GM12878 (cell line): ENCODE measurements around the gene NNMT. TPM values are rescaled to one million over a fixed set of nuclear protein-coding genes. Genes with fewer than 3 reads are reported as not detected.

Experiments
- ATAC-seq: fragments of 200-7000 bp; cut with Tn5 transposase; 3 replicates; pipeline ENCODE4 v1.9.1; 2020; ENCODE audit warnings: mild to moderate bottlenecking, moderate library complexity
- BruUV-seq: library from RNA; stranded (reverse); fragments of 400-500 nt; replicated peaks from 2 replicates; lab custom pipeline; 2021; lab: Mats Ljungman, UMichigan
- CTCF ChIA-PET: fragments of 300-600 bp; sonication (Branson Sonifier 250); formaldehyde crosslinking; extraction: SDS; loops from one replicate; lab custom pipeline; 2021; ENCODE audit warnings: inconsistent platforms; lab: Yijun Ruan, JAX
- POLR2A ChIA-PET: fragments of 350-600 bp; formaldehyde crosslinking; extraction: SDS; loops from one replicate; lab custom pipeline; 2021; ENCODE audit warnings: inconsistent platforms; lab: Charles Lee
- RAD21 ChIA-PET: fragments of 300-600 bp; sonication (Branson Sonifier 250); formaldehyde crosslinking; loops from one replicate; lab custom pipeline; 2023; ENCODE audit warnings: antibody characterized with exemption; ENCODE audit not compliant: unreplicated experiment; lab: Charles Lee
- SMC1A ChIA-PET: fragments of 300-600 bp; sonication (Branson Sonifier 250); formaldehyde crosslinking; loops from one replicate; lab custom pipeline; 2023; ENCODE audit not compliant: unreplicated experiment, uncharacterized antibody; lab: Charles Lee
- DNase-seq: peaks from one replicate; pipeline ENCODE4 v3.0.0-alpha.2; 2011; ENCODE audit warnings: low read depth, low spot score
- FAIRE-seq: peaks from 3 replicates; lab custom pipeline; 2011; peaks lifted over from hg19 to GRCh38; lab: Jason Lieb, UNC
- H2AFZ ChIP-seq: 2 replicates; pipeline ENCODE4 v1.6.0; 2011; ENCODE audit warnings: low read depth, low read length, control low read depth; ENCODE audit not compliant: control insufficient read depth
- H3K27ac ChIP-seq: 2 replicates; pipeline ENCODE4 v1.5.1; 2011; ENCODE audit warnings: control low read depth; ENCODE audit not compliant: control insufficient read depth, insufficient read depth
- H3K27me3 ChIP-seq, 2 experiments: replicated peaks in 1 of 2; 2 replicates each; pipeline versions ENCODE4 v1.6.0 to v1.6.1; 2011; ENCODE audit warnings: low read length in 1 of 2; ENCODE audit not compliant: control insufficient read depth in 2 of 2, insufficient read depth in 2 of 2
- H3K36me3 ChIP-seq, 2 experiments: 2 replicates each; pipeline ENCODE4 v1.5.1; 2011; ENCODE audit warnings: low read length in 1 of 2; ENCODE audit not compliant: control insufficient read depth in 2 of 2, insufficient read depth in 2 of 2
- H3K4me1 ChIP-seq: 2 replicates; pipeline ENCODE4 v1.6.1; 2011; ENCODE audit warnings: mild to moderate bottlenecking, low read length, moderate library complexity, mixed read lengths; ENCODE audit not compliant: control insufficient read depth, insufficient read depth
- H3K4me2 ChIP-seq: 2 replicates; pipeline ENCODE4 v1.6.0; 2011; ENCODE audit warnings: control low read depth; ENCODE audit not compliant: control insufficient read depth, insufficient read depth
- H3K4me3 ChIP-seq: fragments of 200-600 bp; sonication (generic); 2 replicates; pipeline ENCODE4 v1.5.1; 2016
- H3K79me2 ChIP-seq: 2 replicates; pipeline ENCODE4 v1.6.0; 2011; ENCODE audit warnings: low read length; ENCODE audit not compliant: control insufficient read depth, insufficient read depth
- H3K9ac ChIP-seq: 2 replicates; pipeline ENCODE4 v1.8.0; 2011; ENCODE audit warnings: low read length, control low read depth, mixed read lengths; ENCODE audit not compliant: control insufficient read depth, insufficient read depth
- H3K9me3 ChIP-seq: replicated peaks from 3 replicates; pipeline ENCODE4 v1.5.1; 2011; ENCODE audit warnings: mild to moderate bottlenecking, low read length; ENCODE audit not compliant: control insufficient read depth, insufficient read depth
- H4K20me1 ChIP-seq: 2 replicates; pipeline ENCODE4 v1.6.0; 2011; ENCODE audit not compliant: control insufficient read depth, insufficient read depth
- CTCF ChIP-seq, 3 experiments: IDR thresholded peaks in 2 of 3; conservative IDR thresholded peaks in 1 of 3; 2 replicates each; pipeline ENCODE4 v1.5.1; 2011; ENCODE audit warnings: low read depth in 3 of 3, low read length in 3 of 3, mild to moderate bottlenecking in 3 of 3, control low read depth in 2 of 3, moderate library complexity in 2 of 3, inconsistent platforms in 1 of 3, mixed read lengths in 1 of 3; ENCODE audit not compliant: control insufficient read depth in 2 of 3, insufficient read depth in 1 of 3; ENCODE audit errors: extremely low read depth in 1 of 3
- EZH2 ChIP-seq: IDR thresholded peaks from 2 replicates; pipeline ENCODE4 v1.6.1; 2012; ENCODE audit warnings: low read depth, mild to moderate bottlenecking, control low read depth, inconsistent platforms, low read length, borderline replicate concordance; ENCODE audit not compliant: control insufficient read depth
- HDGF ChIP-seq: fragments of 450-650 bp; IDR thresholded peaks from 2 replicates; pipeline ENCODE4 v1.6.1; 2016; ENCODE audit warnings: antibody characterized with exemption
- NFIC ChIP-seq: IDR thresholded peaks from 2 replicates; pipeline ENCODE4 v1.6.1; 2012; ENCODE audit warnings: low read depth, mild to moderate bottlenecking, inconsistent platforms, low read length, moderate library complexity
- PBX3 ChIP-seq: IDR thresholded peaks from 2 replicates; pipeline ENCODE4 v1.6.1; 2011; ENCODE audit warnings: mild to moderate bottlenecking, low read depth, low read length, moderate library complexity; ENCODE audit not compliant: insufficient replicate concordance
- POLR2A ChIP-seq: IDR thresholded peaks from 2 replicates; pipeline ENCODE4 v1.6.1; 2011; ENCODE audit warnings: low read depth, mild to moderate bottlenecking, low read length
- RB1 ChIP-seq: fragments of 450-650 bp; formaldehyde crosslinking; IDR thresholded peaks from 2 replicates; pipeline ENCODE4 v1.6.1; 2017; ENCODE audit warnings: mild to moderate bottlenecking, borderline replicate concordance
- SMAD5 ChIP-seq: IDR thresholded peaks from 2 replicates; pipeline ENCODE4 v1.6.1; 2016; ENCODE audit warnings: antibody characterized with exemption, low read depth
- SUPT20H ChIP-seq: IDR thresholded peaks from 2 replicates; pipeline ENCODE4 v1.6.1; 2011; ENCODE audit warnings: low read depth, mild to moderate bottlenecking, low read length, moderate library complexity, borderline replicate concordance; ENCODE audit not compliant: control insufficient read depth
- TBL1XR1 ChIP-seq: IDR thresholded peaks from 2 replicates; pipeline ENCODE4 v1.6.1; 2012; ENCODE audit warnings: low read depth, low read length, improper control_type of control experiment
- TCF7 ChIP-seq: IDR thresholded peaks from 2 replicates; pipeline ENCODE4 v1.6.1; 2014; ENCODE audit warnings: antibody characterized with exemption, borderline replicate concordance
- ZNF24 ChIP-seq: fragments of 450-650 bp; IDR thresholded peaks from 2 replicates; pipeline ENCODE4 v1.6.1; 2017; ENCODE audit warnings: antibody characterized with exemption, mild to moderate bottlenecking
- ZNF274 ChIP-seq: IDR thresholded peaks from one replicate; pipeline ENCODE4 v1.8.0; 2011; ENCODE audit not compliant: insufficient read length, insufficient read depth
- WGBS: methylation state at CpG from one replicate; pipeline ENCODE4 v1.1.6; 2016; ENCODE audit warnings: low lambda C conversion rate; ENCODE audit not compliant: insufficient replicate concordance, insufficient coverage; ENCODE audit errors: missing lambda C conversion rate; 5-methylcytosine and 5-hydroxymethylcytosine counted together
- in situ Hi-C: fragments of 300-500 bp; cut with MboI; formaldehyde crosslinking; loops from 9 replicates; pipeline ENCODE4 v1.14.3; 2018; ENCODE audit warnings: mixed read lengths
- intact Hi-C: fragments of 100-400 bp; cut with micrococcal nuclease; formaldehyde crosslinking; loops from one replicate; pipeline ENCODE4 v1.14.2; 2022; ENCODE audit not compliant: unreplicated experiment
- polyA plus RNA-seq, 11 experiments: library from polyadenylated mRNA; depleted of rRNA in 4 of 11; unstranded in 6 of 11; stranded (reverse) in 5 of 11; fragments of >200 nt; fragmentation: Nextera tagmentation in 4 of 11; fragmentation: Illumina TruSeq in 1 of 11; extraction: Ambion mirVana in 4 of 11; extraction: Trizol in 1 of 11; gene quantifications; 1 replicate in 1 of 11; 2 replicates in 10 of 11; pipeline versions ENCODE4 v1.2.1 to v1.2.3, GENCODE V29; 2011 to 2016; ENCODE audit warnings: inconsistent platforms in 2 of 11, missing spikeins in 2 of 11, low read depth in 1 of 11
- total RNA-seq, 4 experiments: library from RNA; depleted of rRNA in 3 of 4; stranded (reverse); fragments of >200 nt in 3 of 4; fragmentation: Illumina TruSeq in 1 of 4; extraction: Trizol in 1 of 4; gene quantifications; 2 replicates each; pipeline versions ENCODE4 v1.2.1 to v1.2.3, GENCODE V29; 2013 to 2021
- TF ChIP-seq, protein P1 (sequence below): fragments of 450-650 bp; IDR thresholded peaks from 2 replicates; pipeline ENCODE4 v1.6.1; 2018; ENCODE audit warnings: borderline replicate concordance, mild to moderate bottlenecking; ENCODE audit not compliant: partially characterized antibody
- TF ChIP-seq, protein P2 (sequence below): fragments of 450-650 bp; IDR thresholded peaks from 2 replicates; pipeline ENCODE4 v1.6.1; 2016; ENCODE audit warnings: mild to moderate bottlenecking, moderate library complexity, borderline replicate concordance

The NNMT gene
- total and polyA plus RNA-seq, 10 of the 15 experiments (the other 5 are each of a cell fraction or from before 2014, with no cell fraction given) = 0.46 TPM; not detected in 9

GRCh38 chr11:114298710-114299109 is 2.5 kb downstream of the NNMT start:
- SMC1A ChIA-PET = no interaction called here
- no peak for TF ChIP-seq TBL1XR1
- no peak for TF ChIP-seq TCF7
- no peak for TF ChIP-seq CTCF (IDR thresholded peaks at IDR 0.05 in 2 of 3, conservative IDR thresholded peaks at IDR 0.05 in 1 of 3; ENCODE audit: control insufficient read depth in 2 of 3, extremely low read depth in 1 of 3, insufficient read depth in 1 of 3, low read depth in 3 of 3, low read length in 3 of 3)
- TF ChIP-seq ZNF24 = no peak
- no peak for TF ChIP-seq POLR2A
- no peak for TF ChIP-seq ZNF274
- no peak for TF ChIP-seq NFIC
- TF ChIP-seq, protein P1, sequence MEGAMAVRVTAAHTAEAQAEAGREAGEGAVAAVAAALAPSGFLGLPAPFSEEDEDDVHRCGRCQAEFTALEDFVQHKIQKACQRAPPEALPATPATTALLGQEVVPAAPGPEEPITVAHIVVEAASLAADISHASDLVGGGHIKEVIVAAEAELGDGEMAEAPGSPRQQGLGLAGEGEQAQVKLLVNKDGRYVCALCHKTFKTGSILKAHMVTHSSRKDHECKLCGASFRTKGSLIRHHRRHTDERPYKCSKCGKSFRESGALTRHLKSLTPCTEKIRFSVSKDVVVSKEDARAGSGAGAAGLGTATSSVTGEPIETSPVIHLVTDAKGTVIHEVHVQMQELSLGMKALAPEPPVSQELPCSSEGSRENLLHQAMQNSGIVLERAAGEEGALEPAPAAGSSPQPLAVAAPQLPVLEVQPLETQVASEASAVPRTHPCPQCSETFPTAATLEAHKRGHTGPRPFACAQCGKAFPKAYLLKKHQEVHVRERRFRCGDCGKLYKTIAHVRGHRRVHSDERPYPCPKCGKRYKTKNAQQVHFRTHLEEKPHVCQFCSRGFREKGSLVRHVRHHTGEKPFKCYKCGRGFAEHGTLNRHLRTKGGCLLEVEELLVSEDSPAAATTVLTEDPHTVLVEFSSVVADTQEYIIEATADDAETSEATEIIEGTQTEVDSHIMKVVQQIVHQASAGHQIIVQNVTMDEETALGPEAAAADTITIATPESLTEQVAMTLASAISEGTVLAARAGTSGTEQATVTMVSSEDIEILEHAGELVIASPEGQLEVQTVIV = no peak
- TF ChIP-seq EZH2 = no peak
- TF ChIP-seq, protein P2, sequence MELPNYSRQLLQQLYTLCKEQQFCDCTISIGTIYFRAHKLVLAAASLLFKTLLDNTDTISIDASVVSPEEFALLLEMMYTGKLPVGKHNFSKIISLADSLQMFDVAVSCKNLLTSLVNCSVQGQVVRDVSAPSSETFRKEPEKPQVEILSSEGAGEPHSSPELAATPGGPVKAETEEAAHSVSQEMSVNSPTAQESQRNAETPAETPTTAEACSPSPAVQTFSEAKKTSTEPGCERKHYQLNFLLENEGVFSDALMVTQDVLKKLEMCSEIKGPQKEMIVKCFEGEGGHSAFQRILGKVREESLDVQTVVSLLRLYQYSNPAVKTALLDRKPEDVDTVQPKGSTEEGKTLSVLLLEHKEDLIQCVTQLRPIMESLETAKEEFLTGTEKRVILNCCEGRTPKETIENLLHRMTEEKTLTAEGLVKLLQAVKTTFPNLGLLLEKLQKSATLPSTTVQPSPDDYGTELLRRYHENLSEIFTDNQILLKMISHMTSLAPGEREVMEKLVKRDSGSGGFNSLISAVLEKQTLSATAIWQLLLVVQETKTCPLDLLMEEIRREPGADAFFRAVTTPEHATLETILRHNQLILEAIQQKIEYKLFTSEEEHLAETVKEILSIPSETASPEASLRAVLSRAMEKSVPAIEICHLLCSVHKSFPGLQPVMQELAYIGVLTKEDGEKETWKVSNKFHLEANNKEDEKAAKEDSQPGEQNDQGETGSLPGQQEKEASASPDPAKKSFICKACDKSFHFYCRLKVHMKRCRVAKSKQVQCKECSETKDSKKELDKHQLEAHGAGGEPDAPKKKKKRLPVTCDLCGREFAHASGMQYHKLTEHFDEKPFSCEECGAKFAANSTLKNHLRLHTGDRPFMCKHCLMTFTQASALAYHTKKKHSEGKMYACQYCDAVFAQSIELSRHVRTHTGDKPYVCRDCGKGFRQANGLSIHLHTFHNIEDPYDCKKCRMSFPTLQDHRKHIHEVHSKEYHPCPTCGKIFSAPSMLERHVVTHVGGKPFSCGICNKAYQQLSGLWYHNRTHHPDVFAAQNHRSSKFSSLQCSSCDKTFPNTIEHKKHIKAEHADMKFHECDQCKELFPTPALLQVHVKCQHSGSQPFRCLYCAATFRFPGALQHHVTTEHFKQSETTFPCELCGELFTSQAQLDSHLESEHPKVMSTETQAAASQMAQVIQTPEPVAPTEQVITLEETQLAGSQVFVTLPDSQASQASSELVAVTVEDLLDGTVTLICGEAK = no peak
- TF ChIP-seq SUPT20H = no peak
- no peak for TF ChIP-seq SMAD5
- no peak for TF ChIP-seq PBX3
- TF ChIP-seq HDGF = no peak
- no peak for TF ChIP-seq RB1

More at GRCh38 chr11:114298710-114299109, 2.5 kb downstream of the NNMT start:
- Histone ChIP-seq H2AFZ (no peak overlapping the region), H4K20me1 (no peaks in the 10 kb centered on the region), H3K27me3 (no peaks in the 10 kb centered on the region), H3K27ac (no peak overlapping the region), H3K9me3 (no peaks in the 10 kb centered on the region), H3K4me1 (no peaks in the 10 kb centered on the region), H3K36me3 (no peaks in the 10 kb centered on the region), H3K79me2 (no peaks in the 10 kb centered on the region), H3K4me2 (no peak overlapping the region), H3K9ac (no peak overlapping the region), H3K4me3 (no peak overlapping the region)
- ChIA-PET RAD21 (interaction anchor here (0.6 kb wide), 1 partner anchor 898 kb away, joined by 3 read pairs; no protein-coding TSS in a partner anchor), POLR2A (no interaction called here), CTCF (interaction anchor here (1.1 kb wide), 1 partner anchor 37 kb away, joined by 3 read pairs; no protein-coding TSS in a partner anchor)
- 0% methylated on average over 2 of the region's 2 CpGs for WGBS
- DNase-seq (no peak), ATAC-seq (no peak), FAIRE-seq (no peak)
- intact Hi-C loops (no loop called here), in situ Hi-C loops (no loop called here)
- no TSS peak for BruUV-seq
